Measurements from ENCODE around the gene WIZ. TPM values are rescaled to one million over a fixed set of nuclear protein-coding genes. Genes with fewer than 3 reads are reported as not detected.
A peak's percentile ranks its signal among the peaks of the same experiment; 100 is the strongest.

The WIZ gene
- total and polyA plus RNA-seq, 9 of the 15 experiments (the other 6 are each of a cell fraction or from before 2014, with no cell fraction given): 0.06 to 37.5 (median 4.8) TPM

GRCh38 chr19:15418579-15419412, 31.0 kb downstream of the WIZ start, which contains the start of gene AKAP8L (continued):
- peak; percentile 85 to 98 (median 92) for TF ChIP-seq YY1 (IDR thresholded peaks at IDR 0.05; ENCODE audit: borderline replicate concordance in 1 of 3, control insufficient read depth in 1 of 3, extremely low read depth in 1 of 3, insufficient read depth in 3 of 3, insufficient read length in 1 of 3, insufficient replicate concordance in 2 of 3, low read depth in 1 of 3, low read length in 2 of 3)
- TF ChIP-seq MAFF (IDR thresholded peaks at IDR 0.05; ENCODE audit: low read length): no peak
- TF ChIP-seq, protein P1, sequence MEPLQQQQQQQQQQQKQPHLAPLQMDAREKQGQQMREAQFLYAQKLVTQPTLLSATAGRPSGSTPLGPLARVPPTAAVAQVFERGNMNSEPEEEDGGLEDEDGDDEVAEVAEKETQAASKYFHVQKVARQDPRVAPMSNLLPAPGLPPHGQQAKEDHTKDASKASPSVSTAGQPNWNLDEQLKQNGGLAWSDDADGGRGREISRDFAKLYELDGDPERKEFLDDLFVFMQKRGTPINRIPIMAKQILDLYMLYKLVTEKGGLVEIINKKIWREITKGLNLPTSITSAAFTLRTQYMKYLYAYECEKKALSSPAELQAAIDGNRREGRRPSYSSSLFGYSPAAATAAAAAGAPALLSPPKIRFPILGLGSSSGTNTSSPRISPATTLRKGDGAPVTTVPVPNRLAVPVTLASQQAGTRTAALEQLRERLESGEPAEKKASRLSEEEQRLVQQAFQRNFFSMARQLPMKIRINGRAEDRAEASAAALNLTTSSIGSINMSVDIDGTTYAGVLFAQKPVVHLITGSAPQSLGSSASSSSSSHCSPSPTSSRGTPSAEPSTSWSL (CRISPR knock-in tag; IDR thresholded peaks at IDR 0.05; ENCODE audit: borderline replicate concordance): no peak
- TF ChIP-seq ZNF699 (CRISPR knock-in tag; IDR thresholded peaks at IDR 0.05; ENCODE audit: insufficient replicate concordance): no peak
- no peak; the same call in 1 of the 2 replicates for TF ChIP-seq GMEB1 (CRISPR knock-in tag; IDR thresholded peaks at IDR 0.05)
- peak; percentile 83 for TF ChIP-seq POLR2H (tag; IDR thresholded peaks at IDR 0.05; ENCODE audit: low read depth)
- TF ChIP-seq CC2D1A (IDR thresholded peaks at IDR 0.05): 0 out of 2 replicates have a peak, but pooled peaks have one; percentile 38
- TF ChIP-seq, protein P2, sequence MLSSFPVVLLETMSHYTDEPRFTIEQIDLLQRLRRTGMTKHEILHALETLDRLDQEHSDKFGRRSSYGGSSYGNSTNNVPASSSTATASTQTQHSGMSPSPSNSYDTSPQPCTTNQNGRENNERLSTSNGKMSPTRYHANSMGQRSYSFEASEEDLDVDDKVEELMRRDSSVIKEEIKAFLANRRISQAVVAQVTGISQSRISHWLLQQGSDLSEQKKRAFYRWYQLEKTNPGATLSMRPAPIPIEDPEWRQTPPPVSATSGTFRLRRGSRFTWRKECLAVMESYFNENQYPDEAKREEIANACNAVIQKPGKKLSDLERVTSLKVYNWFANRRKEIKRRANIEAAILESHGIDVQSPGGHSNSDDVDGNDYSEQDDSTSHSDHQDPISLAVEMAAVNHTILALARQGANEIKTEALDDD (IDR thresholded peaks at IDR 0.05): no peak
- TF ChIP-seq CCAR2 (IDR thresholded peaks at IDR 0.05; ENCODE audit: low read depth, low read length): no peak
- TF ChIP-seq ETV6 (IDR thresholded peaks at IDR 0.05; ENCODE audit: borderline replicate concordance in 1 of 2, low read depth in 2 of 2, low read length in 1 of 2): no peak
- TF ChIP-seq ETV6 (CRISPR knock-in tag; IDR thresholded peaks at IDR 0.05; ENCODE audit: borderline replicate concordance): peak; percentile 18; the same call in 1 of the 2 replicates
- peak; percentile 78 for TF ChIP-seq POLR2AphosphoS5 (IDR thresholded peaks at IDR 0.05; ENCODE audit: control insufficient read depth, insufficient read depth, low read depth, low read length)
- TF ChIP-seq E2F3 (CRISPR knock-in tag; IDR thresholded peaks at IDR 0.05): peak; percentile 72; the same call in 1 of the 2 replicates
- no peak for TF ChIP-seq ZNF507 (tag; conservative IDR thresholded peaks at IDR 0.05)
- no peak for TF ChIP-seq ZNF184 (CRISPR knock-in tag; IDR thresholded peaks at IDR 0.05)
- TF ChIP-seq NCOA4 (IDR thresholded peaks at IDR 0.05; ENCODE audit: partially characterized antibody): no peak
- TF ChIP-seq ZNF785 (CRISPR knock-in tag; IDR thresholded peaks at IDR 0.05): no peak
- TF ChIP-seq, protein P3, sequence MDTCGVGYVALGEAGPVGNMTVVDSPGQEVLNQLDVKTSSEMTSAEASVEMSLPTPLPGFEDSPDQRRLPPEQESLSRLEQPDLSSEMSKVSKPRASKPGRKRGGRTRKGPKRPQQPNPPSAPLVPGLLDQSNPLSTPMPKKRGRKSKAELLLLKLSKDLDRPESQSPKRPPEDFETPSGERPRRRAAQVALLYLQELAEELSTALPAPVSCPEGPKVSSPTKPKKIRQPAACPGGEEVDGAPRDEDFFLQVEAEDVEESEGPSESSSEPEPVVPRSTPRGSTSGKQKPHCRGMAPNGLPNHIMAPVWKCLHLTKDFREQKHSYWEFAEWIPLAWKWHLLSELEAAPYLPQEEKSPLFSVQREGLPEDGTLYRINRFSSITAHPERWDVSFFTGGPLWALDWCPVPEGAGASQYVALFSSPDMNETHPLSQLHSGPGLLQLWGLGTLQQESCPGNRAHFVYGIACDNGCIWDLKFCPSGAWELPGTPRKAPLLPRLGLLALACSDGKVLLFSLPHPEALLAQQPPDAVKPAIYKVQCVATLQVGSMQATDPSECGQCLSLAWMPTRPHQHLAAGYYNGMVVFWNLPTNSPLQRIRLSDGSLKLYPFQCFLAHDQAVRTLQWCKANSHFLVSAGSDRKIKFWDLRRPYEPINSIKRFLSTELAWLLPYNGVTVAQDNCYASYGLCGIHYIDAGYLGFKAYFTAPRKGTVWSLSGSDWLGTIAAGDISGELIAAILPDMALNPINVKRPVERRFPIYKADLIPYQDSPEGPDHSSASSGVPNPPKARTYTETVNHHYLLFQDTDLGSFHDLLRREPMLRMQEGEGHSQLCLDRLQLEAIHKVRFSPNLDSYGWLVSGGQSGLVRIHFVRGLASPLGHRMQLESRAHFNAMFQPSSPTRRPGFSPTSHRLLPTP (IDR thresholded peaks at IDR 0.05; ENCODE audit: borderline replicate concordance, extremely low read depth, insufficient read length): no peak
- no peak for TF ChIP-seq RUNX1 (IDR thresholded peaks at IDR 0.05; ENCODE audit: low read depth)

Data from K562 (cell line).